ENCODE results near the gene KLF13.
A peak's percentile ranks its signal among the peaks of the same experiment; 100 is the strongest.
"Not testable (repeated sequence)": the region's sequence is repeated elsewhere in the genome, so short reads cannot be mapped to it uniquely, and the experiment has no call there.

The KLF13 gene

GRCh38 chr15:31352911-31353811 lies 26.5 kb downstream of the KLF13 start:
- peak; percentile 89 for DNase-seq (ENCODE audit: low read depth, low spot score)
- no peak overlapping the region for H3K4me3 ChIP-seq (ENCODE audit: low read depth, low read length)
- in situ Hi-C loops (cut with HindIII; ENCODE audit: low sequenced_read_pairs): no loop called here

GRCh38 chr15:31353931-31354330 lies 27.3 kb downstream of the KLF13 start:
- H3K4me3 ChIP-seq (ENCODE audit: low read depth, low read length): no peak overlapping the region
- no peak for TF ChIP-seq CTCF (IDR thresholded peaks at IDR 0.05; ENCODE audit: low read depth, low read length)
- DNase-seq (ENCODE audit: low read depth, low spot score): peak; percentile 6
- in situ Hi-C loops (cut with HindIII; ENCODE audit: low sequenced_read_pairs): no loop called here

More at GRCh38 chr15:31352911-31353811, 26.5 kb downstream of the KLF13 start:
- TF ChIP-seq CTCF (IDR thresholded peaks at IDR 0.05; ENCODE audit: low read depth, low read length): no peak

GRCh38 chr15:31356097-31356496 lies 29.5 kb downstream of the KLF13 start:
- H3K4me3 ChIP-seq (ENCODE audit: low read depth, low read length); DNase-seq (ENCODE audit: low read depth, low spot score); in situ Hi-C loops (cut with HindIII; ENCODE audit: low sequenced_read_pairs): not testable (repeated sequence)

- in situ Hi-C loops (cut with HindIII; ENCODE audit: low sequenced_read_pairs): no loop called here
- no peak for TF ChIP-seq CTCF (IDR thresholded peaks at IDR 0.05; ENCODE audit: low read depth, low read length)
- H3K4me3 ChIP-seq (ENCODE audit: low read depth, low read length): no peak overlapping the region
- DNase-seq (ENCODE audit: low read depth, low spot score): no peak
These were observed 30.5 kb downstream of the KLF13 start for GRCh38 chr15:31357148-31357547.

GRCh38 chr15:31358163-31358562 lies 31.5 kb downstream of the KLF13 start:
- no peak for TF ChIP-seq CTCF (IDR thresholded peaks at IDR 0.05; ENCODE audit: low read depth, low read length)
- in situ Hi-C loops (cut with HindIII; ENCODE audit: low sequenced_read_pairs): no loop called here
- H3K4me3 ChIP-seq (ENCODE audit: low read depth, low read length): no peak overlapping the region
- no peak for DNase-seq (ENCODE audit: low read depth, low spot score)

- no peak for DNase-seq (ENCODE audit: low read depth, low spot score)
- no peak overlapping the region for H3K4me3 ChIP-seq (ENCODE audit: low read depth, low read length)
- no peak for TF ChIP-seq CTCF (IDR thresholded peaks at IDR 0.05; ENCODE audit: low read depth, low read length)
- in situ Hi-C loops (cut with HindIII; ENCODE audit: low sequenced_read_pairs): no loop called here
These were observed 32.5 kb downstream of the KLF13 start for GRCh38 chr15:31358957-31359701.

- DNase-seq (ENCODE audit: low read depth, low spot score): no peak
- in situ Hi-C loops (cut with HindIII; ENCODE audit: low sequenced_read_pairs): no loop called here
- no peak for TF ChIP-seq CTCF (IDR thresholded peaks at IDR 0.05; ENCODE audit: low read depth, low read length)
- H3K4me3 ChIP-seq (ENCODE audit: low read depth, low read length): no peak overlapping the region
These were observed 33.1 kb downstream of the KLF13 start for GRCh38 chr15:31359702-31360111.
